HEK293 (cell line): ENCODE measurements around the gene GAREM1.

ENCODE experiments used
- GLI4 ChIP-seq: fragments of 450-650 bp; formaldehyde crosslinking; IDR thresholded peaks from 2 replicates; pipeline ENCODE4 v1.5.1; 2016; ENCODE audit warnings: missing biosample characterization, missing genetic modification characterization
- YY1 ChIP-seq: fragments of 450-650 bp; formaldehyde crosslinking; IDR thresholded peaks from 2 replicates; pipeline ENCODE4 v1.5.1; 2018; ENCODE audit warnings: missing biosample characterization, missing genetic modification characterization
- ZNF24 ChIP-seq: fragments of 450-650 bp; formaldehyde crosslinking; IDR thresholded peaks from 2 replicates; pipeline ENCODE4 v1.5.1; 2016; ENCODE audit warnings: missing biosample characterization, missing genetic modification characterization
- ZNF248 ChIP-seq: fragments of 450-650 bp; formaldehyde crosslinking; IDR thresholded peaks from 2 replicates; pipeline ENCODE4 v1.5.1; 2017; ENCODE audit warnings: missing biosample characterization, missing genetic modification characterization
- ZNF677 ChIP-seq: fragments of 450-650 bp; IDR thresholded peaks from 2 replicates; pipeline ENCODE4 v1.5.0; 2018; ENCODE audit warnings: missing biosample characterization, mild to moderate bottlenecking, missing genetic modification characterization, moderate library complexity
- TF ChIP-seq, protein P1 (sequence below): fragments of 450-650 bp; formaldehyde crosslinking; IDR thresholded peaks from 2 replicates; pipeline ENCODE4 v1.5.1; 2016; ENCODE audit warnings: missing biosample characterization, missing genetic modification characterization
- TF ChIP-seq, protein P2 (sequence below): fragments of 450-650 bp; formaldehyde crosslinking; optimal IDR thresholded peaks from 2 replicates; pipeline ENCODE3; 2016; ENCODE audit warnings: missing biosample characterization, mild to moderate bottlenecking, missing genetic modification characterization
- TF ChIP-seq, protein P3 (sequence below): fragments of 450-650 bp; formaldehyde crosslinking; IDR thresholded peaks from 2 replicates; pipeline ENCODE4 v1.5.1; 2017; ENCODE audit warnings: missing biosample characterization, missing genetic modification characterization

DNA sequence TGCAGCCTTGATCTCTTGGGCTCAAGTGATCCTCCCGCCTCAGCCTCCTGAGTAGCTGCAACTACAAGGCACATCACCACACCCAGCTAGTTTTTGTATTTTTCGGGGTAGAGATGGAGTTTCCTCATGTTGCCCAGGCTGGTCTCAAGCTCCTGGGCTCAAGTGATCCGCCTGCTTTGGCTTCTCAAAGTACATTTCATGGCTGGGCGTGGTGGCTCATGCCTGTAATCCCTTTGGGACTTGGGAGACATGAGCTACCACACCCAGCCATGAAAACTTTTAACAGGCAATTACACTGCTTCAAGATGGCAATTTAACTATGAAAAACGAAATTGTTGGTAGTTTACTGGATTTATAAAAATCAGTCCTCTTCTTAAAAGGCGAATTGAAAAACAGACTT, 211.1 kb downstream of the GAREM1 start:
- TF ChIP-seq GLI4 (tag by site-specific recombination) = no peak
- no peak for TF ChIP-seq YY1 (tag by site-specific recombination)
- TF ChIP-seq ZNF24 (tag by site-specific recombination) = no peak
- TF ChIP-seq, protein P1, sequence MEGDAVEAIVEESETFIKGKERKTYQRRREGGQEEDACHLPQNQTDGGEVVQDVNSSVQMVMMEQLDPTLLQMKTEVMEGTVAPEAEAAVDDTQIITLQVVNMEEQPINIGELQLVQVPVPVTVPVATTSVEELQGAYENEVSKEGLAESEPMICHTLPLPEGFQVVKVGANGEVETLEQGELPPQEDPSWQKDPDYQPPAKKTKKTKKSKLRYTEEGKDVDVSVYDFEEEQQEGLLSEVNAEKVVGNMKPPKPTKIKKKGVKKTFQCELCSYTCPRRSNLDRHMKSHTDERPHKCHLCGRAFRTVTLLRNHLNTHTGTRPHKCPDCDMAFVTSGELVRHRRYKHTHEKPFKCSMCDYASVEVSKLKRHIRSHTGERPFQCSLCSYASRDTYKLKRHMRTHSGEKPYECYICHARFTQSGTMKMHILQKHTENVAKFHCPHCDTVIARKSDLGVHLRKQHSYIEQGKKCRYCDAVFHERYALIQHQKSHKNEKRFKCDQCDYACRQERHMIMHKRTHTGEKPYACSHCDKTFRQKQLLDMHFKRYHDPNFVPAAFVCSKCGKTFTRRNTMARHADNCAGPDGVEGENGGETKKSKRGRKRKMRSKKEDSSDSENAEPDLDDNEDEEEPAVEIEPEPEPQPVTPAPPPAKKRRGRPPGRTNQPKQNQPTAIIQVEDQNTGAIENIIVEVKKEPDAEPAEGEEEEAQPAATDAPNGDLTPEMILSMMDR (tag by site-specific recombination) = no peak
- no peak for TF ChIP-seq ZNF248 (tag by site-specific recombination)
- TF ChIP-seq, protein P2, sequence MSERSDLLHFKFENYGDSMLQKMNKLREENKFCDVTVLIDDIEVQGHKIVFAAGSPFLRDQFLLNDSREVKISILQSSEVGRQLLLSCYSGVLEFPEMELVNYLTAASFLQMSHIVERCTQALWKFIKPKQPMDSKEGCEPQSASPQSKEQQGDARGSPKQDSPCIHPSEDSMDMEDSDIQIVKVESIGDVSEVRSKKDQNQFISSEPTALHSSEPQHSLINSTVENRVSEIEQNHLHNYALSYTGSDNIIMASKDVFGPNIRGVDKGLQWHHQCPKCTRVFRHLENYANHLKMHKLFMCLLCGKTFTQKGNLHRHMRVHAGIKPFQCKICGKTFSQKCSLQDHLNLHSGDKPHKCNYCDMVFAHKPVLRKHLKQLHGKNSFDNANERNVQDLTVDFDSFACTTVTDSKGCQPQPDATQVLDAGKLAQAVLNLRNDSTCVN (tag by site-specific recombination) = no peak
- TF ChIP-seq, protein P3, sequence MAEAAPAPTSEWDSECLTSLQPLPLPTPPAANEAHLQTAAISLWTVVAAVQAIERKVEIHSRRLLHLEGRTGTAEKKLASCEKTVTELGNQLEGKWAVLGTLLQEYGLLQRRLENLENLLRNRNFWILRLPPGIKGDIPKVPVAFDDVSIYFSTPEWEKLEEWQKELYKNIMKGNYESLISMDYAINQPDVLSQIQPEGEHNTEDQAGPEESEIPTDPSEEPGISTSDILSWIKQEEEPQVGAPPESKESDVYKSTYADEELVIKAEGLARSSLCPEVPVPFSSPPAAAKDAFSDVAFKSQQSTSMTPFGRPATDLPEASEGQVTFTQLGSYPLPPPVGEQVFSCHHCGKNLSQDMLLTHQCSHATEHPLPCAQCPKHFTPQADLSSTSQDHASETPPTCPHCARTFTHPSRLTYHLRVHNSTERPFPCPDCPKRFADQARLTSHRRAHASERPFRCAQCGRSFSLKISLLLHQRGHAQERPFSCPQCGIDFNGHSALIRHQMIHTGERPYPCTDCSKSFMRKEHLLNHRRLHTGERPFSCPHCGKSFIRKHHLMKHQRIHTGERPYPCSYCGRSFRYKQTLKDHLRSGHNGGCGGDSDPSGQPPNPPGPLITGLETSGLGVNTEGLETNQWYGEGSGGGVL (tag by site-specific recombination) = no peak
- TF ChIP-seq ZNF677 = no peak
